WTC11 (cell line): ENCODE data around the gene ZNF804B. TPM values are rescaled to one million over a fixed set of nuclear protein-coding genes. Genes with fewer than 3 reads are reported as not detected.

Experiments
- ATAC-seq: fragments of 200-7000 bp; cut with Tn5 transposase; 2 replicates; pipeline ENCODE4 v1.10.0; 2021; ENCODE audit warnings: mild to moderate bottlenecking, moderate library complexity
- CTCF ChIA-PET: fragments of 300-600 bp; sonication (Branson Sonifier 250); formaldehyde crosslinking; loops from one replicate; lab custom pipeline; 2021; ENCODE audit warnings: antibody characterized with exemption; lab: Charles Lee
- POLR2A ChIA-PET: fragments of 350-600 bp; sonication (Branson Sonifier 250); formaldehyde crosslinking; loops from one replicate; lab custom pipeline; 2021; ENCODE audit warnings: antibody characterized with exemption; lab: Charles Lee
- DNase-seq: peaks from one replicate; pipeline ENCODE4 v3.0.0; 2021; ENCODE audit warnings: low spot score
- H3K27ac Mint-ChIP-seq: 2 replicates; pipeline ENCODE4 v1.8.0; 2021; ENCODE audit warnings: mixed read lengths
- H3K27me3 Mint-ChIP-seq: 2 replicates; pipeline ENCODE4 v1.8.0; 2021; ENCODE audit warnings: low read depth, mild to moderate bottlenecking, moderate library complexity, mixed read lengths
- H3K36me3 Mint-ChIP-seq: 2 replicates; pipeline ENCODE4 v1.8.0; 2021; ENCODE audit warnings: mixed read lengths
- H3K4me1 Mint-ChIP-seq: 2 replicates; pipeline ENCODE4 v1.8.0; 2022; ENCODE audit warnings: mixed read lengths
- H3K4me3 Mint-ChIP-seq: 2 replicates; pipeline ENCODE4 v1.8.0; 2021; ENCODE audit warnings: mild to moderate bottlenecking, moderate library complexity, mixed read lengths
- H3K9me3 Mint-ChIP-seq: 2 replicates; pipeline ENCODE4 v1.8.0; 2021; ENCODE audit warnings: mixed read lengths
- ATF3 ChIP-seq: sonication (generic); formaldehyde crosslinking; conservative IDR thresholded peaks from 2 replicates; pipeline ENCODE4 v1.8.1; 2022; ENCODE audit warnings: mild to moderate bottlenecking, missing genetic modification reagents
- CDX4 ChIP-seq: fragments of 250-450 bp; sonication (Bioruptor Pico); IDR thresholded peaks from 2 replicates; pipeline ENCODE4 v1.9.0; 2021; ENCODE audit warnings: moderate library complexity, mild to moderate bottlenecking, inconsistent platforms, borderline replicate concordance
- E2F5 ChIP-seq: sonication (generic); formaldehyde crosslinking; IDR thresholded peaks from 2 replicates; pipeline ENCODE4 v1.8.1; 2022; ENCODE audit warnings: mild to moderate bottlenecking, moderate library complexity, missing genetic modification reagents
- ELF4 ChIP-seq: sonication (generic); formaldehyde crosslinking; IDR thresholded peaks from 2 replicates; pipeline ENCODE4 v1.8.1; 2022; ENCODE audit warnings: low read depth, mild to moderate bottlenecking, moderate library complexity, missing genetic modification reagents
- EMX1 ChIP-seq: fragments of 250-450 bp; sonication (Bioruptor Pico); IDR thresholded peaks from 2 replicates; pipeline ENCODE4 v1.8.0; 2021; ENCODE audit warnings: mild to moderate bottlenecking
- FOXP4 ChIP-seq: sonication (generic); formaldehyde crosslinking; IDR thresholded peaks from 2 replicates; pipeline ENCODE4 v1.8.0; 2022; ENCODE audit warnings: mild to moderate bottlenecking, missing genetic modification reagents
- GABPB1 ChIP-seq: sonication (generic); formaldehyde crosslinking; IDR thresholded peaks from 2 replicates; pipeline ENCODE4 v1.8.1; 2023; ENCODE audit warnings: mild to moderate bottlenecking, missing genetic modification reagents
- HMGA2 ChIP-seq: fragments of 250-450 bp; sonication (Bioruptor Pico); IDR thresholded peaks from 2 replicates; pipeline ENCODE4 v1.4.0; 2021; ENCODE audit warnings: mild to moderate bottlenecking, moderate library complexity
- JUN ChIP-seq: sonication (generic); formaldehyde crosslinking; IDR thresholded peaks from 2 replicates; pipeline ENCODE4 v1.8.0; 2023; ENCODE audit warnings: mild to moderate bottlenecking, missing genetic modification reagents
- MXD4 ChIP-seq: fragments of 250-450 bp; sonication (Bioruptor Pico); IDR thresholded peaks from 2 replicates; pipeline ENCODE4 v1.8.0; 2021; ENCODE audit warnings: mild to moderate bottlenecking, moderate library complexity, borderline replicate concordance
- MYBL2 ChIP-seq: sonication (generic); formaldehyde crosslinking; IDR thresholded peaks from 2 replicates; pipeline ENCODE4 v1.8.1; 2023; ENCODE audit warnings: mild to moderate bottlenecking, moderate library complexity, missing genetic modification reagents
- NR2C2 ChIP-seq: sonication (generic); formaldehyde crosslinking; IDR thresholded peaks from 2 replicates; pipeline ENCODE4 v1.8.0; 2022; ENCODE audit warnings: mild to moderate bottlenecking, missing genetic modification reagents
- OVOL2 ChIP-seq: fragments of 250-450 bp; sonication (Bioruptor Pico); IDR thresholded peaks from 2 replicates; pipeline ENCODE4 v1.9.0; 2021; ENCODE audit warnings: mild to moderate bottlenecking, borderline replicate concordance
- PRRX2 ChIP-seq: fragments of 250-450 bp; sonication (Bioruptor Pico); IDR thresholded peaks from 2 replicates; pipeline ENCODE4 v1.8.0; 2021; ENCODE audit warnings: mild to moderate bottlenecking
- STAT6 ChIP-seq: sonication (generic); formaldehyde crosslinking; conservative IDR thresholded peaks from 2 replicates; pipeline ENCODE4 v1.8.1; 2023; ENCODE audit warnings: mild to moderate bottlenecking, low read depth, missing genetic modification reagents, moderate library complexity
- TEAD1 ChIP-seq: sonication (generic); formaldehyde crosslinking; IDR thresholded peaks from 2 replicates; pipeline ENCODE4 v1.8.0; 2022; ENCODE audit warnings: mild to moderate bottlenecking, missing genetic modification reagents
- USF1 ChIP-seq: sonication (generic); formaldehyde crosslinking; IDR thresholded peaks from 2 replicates; pipeline ENCODE4 v1.8.0; 2022; ENCODE audit warnings: mild to moderate bottlenecking, missing genetic modification reagents
- ZBTB43 ChIP-seq: sonication (generic); formaldehyde crosslinking; IDR thresholded peaks from 2 replicates; pipeline ENCODE4 v1.8.1; 2023; ENCODE audit warnings: mild to moderate bottlenecking, missing genetic modification reagents
- ZNF281 ChIP-seq: sonication (generic); formaldehyde crosslinking; IDR thresholded peaks from 2 replicates; pipeline ENCODE4 v1.8.0; 2023; ENCODE audit warnings: mild to moderate bottlenecking, missing genetic modification reagents
- total RNA-seq: library from RNA; stranded (reverse); gene quantifications from 3 replicates; pipeline ENCODE4 v1.2.3, GENCODE V29; 2021

ZNF804B gene
- total RNA-seq, 1 experiment from 2014 or later: 0.04 TPM

- Mint-ChIP-seq H3K4me1 (peaks cover 21% of the 10 kb centered on the region), H3K27me3 (no peaks in the 10 kb centered on the region), H3K27ac (no peak overlapping the region; the same call in 1 of the 2 replicates), H3K9me3 (peaks cover 16% of the 10 kb centered on the region), H3K4me3 (no peak overlapping the region), H3K36me3 (no peaks in the 10 kb centered on the region)
- ATAC-seq (no peak), DNase-seq (no peak)
- POLR2A ChIA-PET: no interaction called here
- CTCF ChIA-PET: no interaction called here
- no peak for TF ChIP-seq ATF3 (CRISPR knock-in tag)
- TF ChIP-seq USF1 (CRISPR knock-in tag): no peak
- no peak for TF ChIP-seq CDX4
- TF ChIP-seq ZBTB43: no peak
- no peak for TF ChIP-seq ZNF281 (CRISPR knock-in tag)
- TF ChIP-seq MXD4 (CRISPR knock-in tag): no peak
- no peak for TF ChIP-seq EMX1 (CRISPR knock-in tag)
Observed at GRCh38 chr7:89133357-89133756, 373.9 kb downstream of the ZNF804B start.

GRCh38 chr7:89133819-89134218 lies 374.3 kb downstream of the ZNF804B start:
- Mint-ChIP-seq H3K36me3 (no peaks in the 10 kb centered on the region), H3K27me3 (no peaks in the 10 kb centered on the region), H3K4me3 (no peak overlapping the region), H3K9me3 (peaks cover 20% of the 10 kb centered on the region), H3K27ac (no peak overlapping the region), H3K4me1 (peaks cover 18% of the 10 kb centered on the region)
- ChIA-PET POLR2A (no interaction called here), CTCF (no interaction called here)
- no peak for TF ChIP-seq NR2C2 (CRISPR knock-in tag)
- TF ChIP-seq JUN (CRISPR knock-in tag): no peak
- TF ChIP-seq GABPB1 (CRISPR knock-in tag): no peak
- no peak for TF ChIP-seq OVOL2
- no peak for TF ChIP-seq PRRX2 (CRISPR knock-in tag)
- no peak for TF ChIP-seq ELF4 (CRISPR knock-in tag)
- ATAC-seq: no peak
- no peak for DNase-seq

GRCh38 chr7:89145801-89146200 lies 386.3 kb downstream of the ZNF804B start:
- no peak for ATAC-seq
- Mint-ChIP-seq H3K4me1 (peaks cover 12% of the 10 kb centered on the region), H3K36me3 (peaks cover 8% of the 10 kb centered on the region), H3K27me3 (no peaks in the 10 kb centered on the region), H3K27ac (no peak overlapping the region), H3K4me3 (no peak overlapping the region), H3K9me3 (peaks cover 18% of the 10 kb centered on the region)
- no peak for DNase-seq
- POLR2A ChIA-PET: no interaction called here
- CTCF ChIA-PET: no interaction called here
- TF ChIP-seq HMGA2 (CRISPR knock-in tag) (no peak), MYBL2 (no peak), TEAD1 (CRISPR knock-in tag) (no peak), E2F5 (CRISPR knock-in tag) (no peak), FOXP4 (CRISPR knock-in tag) (no peak), STAT6 (CRISPR knock-in tag) (no peak), GABPB1 (CRISPR knock-in tag) (no peak)
